ENCODE data around the gene E4F1. TPM values are rescaled to one million over a fixed set of nuclear protein-coding genes. Genes with fewer than 3 reads are reported as not detected.

The E4F1 gene, protein sequence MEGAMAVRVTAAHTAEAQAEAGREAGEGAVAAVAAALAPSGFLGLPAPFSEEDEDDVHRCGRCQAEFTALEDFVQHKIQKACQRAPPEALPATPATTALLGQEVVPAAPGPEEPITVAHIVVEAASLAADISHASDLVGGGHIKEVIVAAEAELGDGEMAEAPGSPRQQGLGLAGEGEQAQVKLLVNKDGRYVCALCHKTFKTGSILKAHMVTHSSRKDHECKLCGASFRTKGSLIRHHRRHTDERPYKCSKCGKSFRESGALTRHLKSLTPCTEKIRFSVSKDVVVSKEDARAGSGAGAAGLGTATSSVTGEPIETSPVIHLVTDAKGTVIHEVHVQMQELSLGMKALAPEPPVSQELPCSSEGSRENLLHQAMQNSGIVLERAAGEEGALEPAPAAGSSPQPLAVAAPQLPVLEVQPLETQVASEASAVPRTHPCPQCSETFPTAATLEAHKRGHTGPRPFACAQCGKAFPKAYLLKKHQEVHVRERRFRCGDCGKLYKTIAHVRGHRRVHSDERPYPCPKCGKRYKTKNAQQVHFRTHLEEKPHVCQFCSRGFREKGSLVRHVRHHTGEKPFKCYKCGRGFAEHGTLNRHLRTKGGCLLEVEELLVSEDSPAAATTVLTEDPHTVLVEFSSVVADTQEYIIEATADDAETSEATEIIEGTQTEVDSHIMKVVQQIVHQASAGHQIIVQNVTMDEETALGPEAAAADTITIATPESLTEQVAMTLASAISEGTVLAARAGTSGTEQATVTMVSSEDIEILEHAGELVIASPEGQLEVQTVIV
- 18.1 and 19.7 TPM in 2 replicates for total RNA-seq
- polyA plus RNA-seq: 15.5 and 28.4 TPM in 2 replicates

GRCh38 chr16:2223221-2223941, at the start of gene E4F1:
E4F1 (plus strand) TSS chr16:2223591; CDS start chr16:2223614, 23 bp downstream.
- peak within 1 kb of the TSS; percentile 90 for H3K4me2 ChIP-seq
- H3K9me3 ChIP-seq (ENCODE audit: low read depth): no peaks in the 10 kb centered on the region
- H3K36me3 ChIP-seq (replicated peaks; ENCODE audit: insufficient read depth, low read depth): no peaks in the 10 kb centered on the region
- 1% methylated on average over 50 of the region's 82 CpGs for WGBS (ENCODE audit: low lambda C conversion rate, missing lambda C conversion rate)
- H3K4me1 ChIP-seq (ENCODE audit: insufficient read depth): peaks cover 13% of the 10 kb centered on the region
- H3K4me3 ChIP-seq: peak within 1 kb of the TSS; percentile 58
- DNase-seq (ENCODE audit: low spot score): peak; percentile 100
- peaks cover 17% of the 10 kb centered on the region for H4K20me1 ChIP-seq (ENCODE audit: insufficient read depth, poor library complexity, severe bottlenecking)
- TF ChIP-seq EZH2phosphoT487 (IDR thresholded peaks at IDR 0.05; ENCODE audit: low read depth, severe bottlenecking, unreplicated experiment) (no peak), EZH2 (IDR thresholded peaks at IDR 0.05; ENCODE audit: borderline replicate concordance) (no peak)
- TF ChIP-seq, protein P1, sequence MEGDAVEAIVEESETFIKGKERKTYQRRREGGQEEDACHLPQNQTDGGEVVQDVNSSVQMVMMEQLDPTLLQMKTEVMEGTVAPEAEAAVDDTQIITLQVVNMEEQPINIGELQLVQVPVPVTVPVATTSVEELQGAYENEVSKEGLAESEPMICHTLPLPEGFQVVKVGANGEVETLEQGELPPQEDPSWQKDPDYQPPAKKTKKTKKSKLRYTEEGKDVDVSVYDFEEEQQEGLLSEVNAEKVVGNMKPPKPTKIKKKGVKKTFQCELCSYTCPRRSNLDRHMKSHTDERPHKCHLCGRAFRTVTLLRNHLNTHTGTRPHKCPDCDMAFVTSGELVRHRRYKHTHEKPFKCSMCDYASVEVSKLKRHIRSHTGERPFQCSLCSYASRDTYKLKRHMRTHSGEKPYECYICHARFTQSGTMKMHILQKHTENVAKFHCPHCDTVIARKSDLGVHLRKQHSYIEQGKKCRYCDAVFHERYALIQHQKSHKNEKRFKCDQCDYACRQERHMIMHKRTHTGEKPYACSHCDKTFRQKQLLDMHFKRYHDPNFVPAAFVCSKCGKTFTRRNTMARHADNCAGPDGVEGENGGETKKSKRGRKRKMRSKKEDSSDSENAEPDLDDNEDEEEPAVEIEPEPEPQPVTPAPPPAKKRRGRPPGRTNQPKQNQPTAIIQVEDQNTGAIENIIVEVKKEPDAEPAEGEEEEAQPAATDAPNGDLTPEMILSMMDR (IDR thresholded peaks at IDR 0.05; ENCODE audit: poor library complexity): no peak
- peak within 1 kb of the TSS; percentile 67 for H2AFZ ChIP-seq
- peaks cover 40% of the 10 kb centered on the region for H3K79me2 ChIP-seq
- H3K27me3 ChIP-seq: no peaks in the 10 kb centered on the region
- H3K27ac ChIP-seq: peak within 1 kb of the TSS; percentile 80
- no peaks in the 10 kb centered on the region for H3K9me2 ChIP-seq (replicated peaks; ENCODE audit: insufficient read depth)

- H4K20me1 ChIP-seq (ENCODE audit: insufficient read depth, poor library complexity, severe bottlenecking): no peaks in the 10 kb centered on the region
- H3K27me3 ChIP-seq: no peaks in the 10 kb centered on the region
- H3K27ac ChIP-seq: no peak overlapping the region
- no peak overlapping the region for H2AFZ ChIP-seq
- H3K9me3 ChIP-seq (ENCODE audit: low read depth): no peaks in the 10 kb centered on the region
- WGBS (ENCODE audit: low lambda C conversion rate, missing lambda C conversion rate): 100% methylated on average over 4 of the region's 4 CpGs
- no peaks in the 10 kb centered on the region for H3K4me1 ChIP-seq (ENCODE audit: insufficient read depth)
- TF ChIP-seq EZH2 (IDR thresholded peaks at IDR 0.05; ENCODE audit: borderline replicate concordance): no peak
- TF ChIP-seq, protein P1 (IDR thresholded peaks at IDR 0.05; ENCODE audit: poor library complexity): no peak
- no peak for TF ChIP-seq EZH2phosphoT487 (IDR thresholded peaks at IDR 0.05; ENCODE audit: low read depth, severe bottlenecking, unreplicated experiment)
- no peak overlapping the region for H3K4me3 ChIP-seq
- H3K79me2 ChIP-seq: no peaks in the 10 kb centered on the region
- DNase-seq (ENCODE audit: low spot score): no peak
- no peaks in the 10 kb centered on the region for H3K36me3 ChIP-seq (replicated peaks; ENCODE audit: insufficient read depth, low read depth)
- no peak overlapping the region for H3K4me2 ChIP-seq
- no peaks in the 10 kb centered on the region for H3K9me2 ChIP-seq (replicated peaks; ENCODE audit: insufficient read depth)
Measured at GRCh38 chr16:2173916-2174315, 49.5 kb upstream of the E4F1 start.

- H2AFZ ChIP-seq: no peak overlapping the region
- WGBS (ENCODE audit: low lambda C conversion rate, missing lambda C conversion rate): 96% methylated on average over 21 of the region's 21 CpGs
- H3K9me2 ChIP-seq (replicated peaks; ENCODE audit: insufficient read depth): no peaks in the 10 kb centered on the region
- DNase-seq (ENCODE audit: low spot score): no peak
- no peaks in the 10 kb centered on the region for H3K9me3 ChIP-seq (ENCODE audit: low read depth)
- no peaks in the 10 kb centered on the region for H3K79me2 ChIP-seq
- H3K4me2 ChIP-seq: no peak overlapping the region
- no peak overlapping the region for H3K27ac ChIP-seq
- H3K4me3 ChIP-seq: no peak overlapping the region
- no peaks in the 10 kb centered on the region for H3K36me3 ChIP-seq (replicated peaks; ENCODE audit: insufficient read depth, low read depth)
- TF ChIP-seq, protein P1 (IDR thresholded peaks at IDR 0.05; ENCODE audit: poor library complexity): no peak
- TF ChIP-seq EZH2 (IDR thresholded peaks at IDR 0.05; ENCODE audit: borderline replicate concordance) (no peak), EZH2phosphoT487 (IDR thresholded peaks at IDR 0.05; ENCODE audit: low read depth, severe bottlenecking, unreplicated experiment) (no peak)
- H3K27me3 ChIP-seq: no peaks in the 10 kb centered on the region
- H3K4me1 ChIP-seq (ENCODE audit: insufficient read depth): no peaks in the 10 kb centered on the region
- no peaks in the 10 kb centered on the region for H4K20me1 ChIP-seq (ENCODE audit: insufficient read depth, poor library complexity, severe bottlenecking)
Measured at GRCh38 chr16:2174396-2175131, 48.8 kb upstream of the E4F1 start.
